ENCODE data around the gene RBM15. TPM values are rescaled to one million over a fixed set of nuclear protein-coding genes. Genes with fewer than 3 reads are reported as not detected.
A peak's percentile ranks its signal among the peaks of the same experiment; 100 is the strongest.

Gene RBM15
- total and polyA plus RNA-seq, 2 of the 13 experiments (the other 11 are each of a cell fraction or from before 2014, with no cell fraction given), result 13.5 to 36.4 TPM

- TF ChIP-seq ATF2 (CRISPR knock-in tag; IDR thresholded peaks at IDR 0.05), result 0 out of 2 replicates have a peak, but pooled peaks have one; percentile 41
- no peak for TF ChIP-seq ZNF850 (CRISPR knock-in tag; conservative IDR thresholded peaks at IDR 0.05)
- peak in 1 of 2 experiments; percentile 40; a peak in 1 of 4 replicates for TF ChIP-seq ATF4 (CRISPR knock-in tag; IDR thresholded peaks at IDR 0.05)
- no peak for TF ChIP-seq SATB2 (CRISPR knock-in tag; IDR thresholded peaks at IDR 0.05)
- no peak for TF ChIP-seq ZSCAN9 (CRISPR knock-in tag; IDR thresholded peaks at IDR 0.05; ENCODE audit: borderline replicate concordance)
- TF ChIP-seq HHEX (CRISPR knock-in tag; IDR thresholded peaks at IDR 0.05), result no peak
- TF ChIP-seq DBP (CRISPR knock-in tag; IDR thresholded peaks at IDR 0.05; ENCODE audit: not compliant biosample characterization), result no peak
- no peak for TF ChIP-seq ZNF777 (CRISPR knock-in tag; IDR thresholded peaks at IDR 0.05)
- TF ChIP-seq ZNF264 (CRISPR knock-in tag; IDR thresholded peaks at IDR 0.05), result peak; percentile 47; the same call in 1 of the 2 replicates
- peak; percentile 63 for TF ChIP-seq SAP130 (CRISPR knock-in tag; IDR thresholded peaks at IDR 0.05; ENCODE audit: low read depth)
- TF ChIP-seq CEBPB (IDR thresholded peaks at IDR 0.05; ENCODE audit: borderline replicate concordance, low read depth, low read length), result 0 out of 2 replicates have a peak, but pooled peaks have one; percentile 11
- TF ChIP-seq NKX3-1 (CRISPR knock-in tag; IDR thresholded peaks at IDR 0.05), result no peak
- no peak for TF ChIP-seq ZNF510 (CRISPR knock-in tag; IDR thresholded peaks at IDR 0.05; ENCODE audit: low read depth)
- no peak for TF ChIP-seq ZNF879 (CRISPR knock-in tag; IDR thresholded peaks at IDR 0.05)
- peak; percentile 91 for TF ChIP-seq SP2 (CRISPR knock-in tag; IDR thresholded peaks at IDR 0.05)
- TF ChIP-seq ZNF251 (CRISPR knock-in tag; IDR thresholded peaks at IDR 0.05), result 0 out of 2 replicates have a peak, but pooled peaks have one; percentile 18
- no peak for TF ChIP-seq THYN1 (CRISPR knock-in tag; IDR thresholded peaks at IDR 0.05; ENCODE audit: borderline replicate concordance, low read depth)
- TF ChIP-seq ESRRA (CRISPR knock-in tag; IDR thresholded peaks at IDR 0.05; ENCODE audit: low read depth), result peak; percentile 36; the same call in 1 of the 2 replicates
- TF ChIP-seq GLMP (CRISPR knock-in tag; IDR thresholded peaks at IDR 0.05; ENCODE audit: borderline replicate concordance), result no peak
- no peak for TF ChIP-seq TOPORS (CRISPR knock-in tag; IDR thresholded peaks at IDR 0.05)
- no peak for TF ChIP-seq ZNF24 (IDR thresholded peaks at IDR 0.05)
- no peak for TF ChIP-seq ZNF281 (CRISPR knock-in tag; IDR thresholded peaks at IDR 0.05; ENCODE audit: borderline replicate concordance)
Measured at GRCh38 chr1:110339407-110340206, 430 bp downstream of the RBM15 start (continued).

Measured in HepG2 (cell line).